Measurements from ENCODE around the gene AEN.

The AEN gene

GRCh38 chr15:88612186-88612796, 8.8 kb upstream of the AEN start:
- TF ChIP-seq CTCF (IDR thresholded peaks at IDR 0.05; ENCODE audit: poor library complexity, severe bottlenecking): no peak
- no peaks in the 10 kb centered on the region for H3K4me1 ChIP-seq (ENCODE audit: insufficient read depth, poor library complexity, severe bottlenecking)
- no peaks in the 10 kb centered on the region for H3K36me3 ChIP-seq (ENCODE audit: low read depth)
- ATAC-seq (ENCODE audit: low read depth): no peak
- H3K9me3 ChIP-seq (ENCODE audit: severe bottlenecking): no peaks in the 10 kb centered on the region
- no peak overlapping the region for H3K27ac ChIP-seq (ENCODE audit: poor library complexity, severe bottlenecking)
- no peak for DNase-seq (ENCODE audit: low spot score)
- H3K4me3 ChIP-seq (ENCODE audit: severe bottlenecking): no peak overlapping the region
- H3K27me3 ChIP-seq (ENCODE audit: insufficient read depth, poor library complexity, severe bottlenecking): peaks cover 14% of the 10 kb centered on the region

DNA sequence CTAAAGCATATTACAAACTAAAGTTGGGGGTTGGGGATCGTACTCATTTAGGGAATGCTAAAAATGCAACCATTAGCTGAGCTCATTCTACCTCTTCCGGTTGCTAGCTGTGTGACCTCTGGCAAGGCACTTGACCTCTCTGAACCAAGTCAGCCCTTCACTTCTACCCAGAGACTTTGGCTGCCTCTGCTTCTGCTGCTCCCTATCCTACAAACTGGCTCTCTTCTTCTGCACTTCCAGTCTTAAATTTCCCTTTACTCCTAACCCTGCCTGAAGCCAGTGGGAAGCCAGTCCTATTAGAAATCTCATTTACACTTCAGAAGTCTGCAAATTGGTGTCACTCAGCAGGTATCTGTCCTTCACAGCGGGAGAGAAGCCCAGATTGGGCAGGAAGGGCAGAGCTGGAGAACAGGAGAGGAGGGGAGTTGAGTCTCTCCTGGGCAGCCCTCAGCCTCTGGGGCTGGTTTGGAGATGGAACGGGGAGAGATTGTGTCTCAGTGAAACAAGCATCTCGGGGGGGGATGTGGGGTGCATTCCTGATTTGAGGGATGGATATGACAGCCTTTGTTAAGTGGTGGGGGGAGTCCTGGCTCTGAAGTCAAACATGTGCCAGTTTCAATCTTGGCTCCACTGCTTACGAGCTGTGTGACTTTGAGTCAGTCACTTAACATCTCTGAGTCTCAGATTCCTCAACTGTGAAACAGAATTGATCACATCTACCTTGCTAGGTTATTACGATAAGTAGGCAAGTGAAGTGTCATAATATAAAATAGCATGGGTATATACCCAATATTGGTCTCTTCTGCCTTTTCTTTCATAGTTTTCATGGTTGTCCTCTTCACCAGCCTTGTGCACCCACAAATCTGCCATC, 7.8 kb upstream of the AEN start:
- Histone ChIP-seq H3K27me3 (ENCODE audit: insufficient read depth, poor library complexity, severe bottlenecking) (peaks cover 4% of the 10 kb centered on the region), H3K4me1 (ENCODE audit: insufficient read depth, poor library complexity, severe bottlenecking) (no peaks in the 10 kb centered on the region), H3K9me3 (ENCODE audit: severe bottlenecking) (no peaks in the 10 kb centered on the region), H3K36me3 (ENCODE audit: low read depth) (no peaks in the 10 kb centered on the region), H3K4me3 (ENCODE audit: severe bottlenecking) (no peak overlapping the region), H3K27ac (ENCODE audit: poor library complexity, severe bottlenecking) (no peak overlapping the region)
- TF ChIP-seq CTCF (IDR thresholded peaks at IDR 0.05; ENCODE audit: poor library complexity, severe bottlenecking): no peak
- DNase-seq (ENCODE audit: low spot score) (no peak), ATAC-seq (ENCODE audit: low read depth) (no peak)

DNA sequence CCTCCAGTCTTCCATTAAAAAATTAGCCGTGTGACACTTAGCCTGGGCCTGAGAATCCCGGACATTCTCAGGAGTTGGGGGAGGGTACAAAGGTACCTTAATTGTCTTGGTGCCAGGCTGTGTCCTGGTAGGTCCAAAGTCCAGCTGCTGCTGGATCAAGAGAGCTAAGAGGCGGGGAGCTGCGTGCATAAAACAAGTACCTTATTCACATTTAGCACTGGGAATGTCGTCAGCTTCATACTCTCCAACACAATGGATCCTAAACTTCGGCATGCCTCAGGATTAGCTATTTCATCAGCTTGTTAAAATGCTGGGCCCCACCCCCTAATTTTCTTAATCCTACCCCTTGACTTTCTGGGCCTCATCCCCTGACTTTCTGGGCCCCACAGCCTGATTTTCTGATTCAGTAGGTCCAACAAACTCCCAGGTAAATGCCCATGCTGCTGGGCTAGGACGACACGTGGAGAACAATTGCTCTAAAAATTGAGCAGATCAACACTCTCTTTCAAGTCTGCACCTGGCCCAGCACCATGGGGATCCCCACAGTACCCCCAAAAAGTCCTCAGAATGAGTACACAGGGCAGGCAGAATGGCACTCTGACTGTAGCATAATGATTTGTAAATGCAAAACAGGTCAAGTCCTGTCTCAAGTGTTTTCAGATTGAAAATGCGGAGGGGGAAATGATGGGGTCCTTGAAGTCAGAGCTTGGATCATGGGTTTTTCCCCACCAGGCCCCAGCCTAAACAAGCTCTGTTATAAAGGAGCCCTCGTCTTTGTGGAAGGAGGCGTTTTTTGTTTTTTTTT, 5.6 kb upstream of the AEN start:
- Histone ChIP-seq H3K27ac (ENCODE audit: poor library complexity, severe bottlenecking) (no peak overlapping the region), H3K36me3 (ENCODE audit: low read depth) (no peaks in the 10 kb centered on the region), H3K27me3 (ENCODE audit: insufficient read depth, poor library complexity, severe bottlenecking) (no peaks in the 10 kb centered on the region), H3K4me3 (ENCODE audit: severe bottlenecking) (no peak overlapping the region), H3K9me3 (ENCODE audit: severe bottlenecking) (no peaks in the 10 kb centered on the region), H3K4me1 (ENCODE audit: insufficient read depth, poor library complexity, severe bottlenecking) (no peaks in the 10 kb centered on the region)
- ATAC-seq (ENCODE audit: low read depth) (no peak), DNase-seq (ENCODE audit: low spot score) (no peak)
- TF ChIP-seq CTCF (IDR thresholded peaks at IDR 0.05; ENCODE audit: poor library complexity, severe bottlenecking): no peak

DNA sequence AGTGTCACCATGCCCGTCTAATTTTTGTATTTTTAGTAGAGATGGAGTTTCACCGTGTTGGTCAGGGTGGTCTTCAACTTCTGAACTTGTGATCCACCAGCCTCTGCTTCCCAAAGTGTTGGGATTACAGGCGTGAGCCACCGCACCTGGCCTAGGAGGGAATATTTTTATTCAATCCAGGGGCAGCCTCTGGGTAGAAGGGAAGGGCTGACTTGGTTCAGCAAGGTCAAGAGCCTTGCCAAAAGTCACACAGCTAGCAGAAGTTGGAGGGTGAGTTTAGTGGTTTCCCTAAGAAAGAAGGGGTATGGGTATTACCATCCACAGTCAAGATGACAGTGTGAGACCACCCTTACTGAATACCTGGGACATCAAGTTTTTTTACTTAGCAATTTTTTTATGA, 4.9 kb upstream of the AEN start:
- Histone ChIP-seq H3K36me3 (ENCODE audit: low read depth) (no peaks in the 10 kb centered on the region), H3K27me3 (ENCODE audit: insufficient read depth, poor library complexity, severe bottlenecking) (no peaks in the 10 kb centered on the region), H3K27ac (ENCODE audit: poor library complexity, severe bottlenecking) (no peak overlapping the region), H3K4me3 (ENCODE audit: severe bottlenecking) (no peak overlapping the region), H3K4me1 (ENCODE audit: insufficient read depth, poor library complexity, severe bottlenecking) (no peaks in the 10 kb centered on the region), H3K9me3 (ENCODE audit: severe bottlenecking) (no peaks in the 10 kb centered on the region)
- ATAC-seq (ENCODE audit: low read depth): no peak
- TF ChIP-seq CTCF (IDR thresholded peaks at IDR 0.05; ENCODE audit: poor library complexity, severe bottlenecking): no peak
- DNase-seq (ENCODE audit: low spot score): no peak
